Endothelial cell of umbilical vein (primary cell): ENCODE results near the gene ASCL5. TPM values are rescaled to one million over a fixed set of nuclear protein-coding genes. Genes with fewer than 3 reads are reported as not detected.

ENCODE experiments used
- BruUV-seq: library from RNA; stranded (reverse); fragments of 400-500 nt; replicated peaks from 2 replicates; lab custom pipeline; 2021; lab: Mats Ljungman, UMichigan
- CTCF ChIA-PET: fragments of 300-600, 350-600 bp; sonication (Branson Sonifier 250); formaldehyde crosslinking; loops from one replicate; lab custom pipeline; 2021; ENCODE audit warnings: antibody characterized with exemption, inconsistent platforms; lab: Charles Lee
- POLR2A ChIA-PET: fragments of 300-600, 350-600 bp; sonication (Branson Sonifier 250); formaldehyde crosslinking; loops from one replicate; lab custom pipeline; 2021; ENCODE audit warnings: antibody characterized with exemption, inconsistent platforms; lab: Charles Lee
- DNase-seq: peaks from one replicate; pipeline ENCODE4 v3.0.0-alpha.2; 2011; ENCODE audit warnings: low read depth, low spot score
- FAIRE-seq: peaks from 2 replicates; lab custom pipeline; 2011; peaks lifted over from hg19 to GRCh38; lab: Jason Lieb, UNC
- H2AFZ ChIP-seq: 2 replicates; pipeline ENCODE4 v1.6.0; 2012; ENCODE audit warnings: low read depth, low read length, control low read depth, inconsistent platforms
- H3K27ac ChIP-seq: 2 replicates; pipeline ENCODE4 v1.5.1; 2011; ENCODE audit warnings: low read depth, mild to moderate bottlenecking, control low read depth, low read length, moderate library complexity; ENCODE audit not compliant: insufficient read depth
- H3K27me3 ChIP-seq, 2 experiments: 2 replicates each; pipeline versions ENCODE4 v1.6.0 to v1.6.1; 2011; ENCODE audit warnings: low read length in 2 of 2, mixed read lengths in 1 of 2; ENCODE audit not compliant: control insufficient read depth in 2 of 2, insufficient read depth in 2 of 2
- H3K36me3 ChIP-seq, 2 experiments: 2 replicates in 1 of 2; 3 replicates in 1 of 2; pipeline ENCODE4 v1.5.1; 2011; ENCODE audit warnings: low read length in 2 of 2, mild to moderate bottlenecking in 1 of 2, moderate library complexity in 1 of 2; ENCODE audit not compliant: control insufficient read depth in 2 of 2, insufficient read depth in 2 of 2; ENCODE audit errors: extremely low read depth in 1 of 2
- H3K4me1 ChIP-seq: 3 replicates; pipeline ENCODE4 v1.5.1; 2011; ENCODE audit warnings: mild to moderate bottlenecking, low read length; ENCODE audit not compliant: control insufficient read depth, insufficient read depth; ENCODE audit errors: extremely low read depth
- H3K4me2 ChIP-seq: 2 replicates; pipeline ENCODE4 v1.6.1; 2011; ENCODE audit warnings: low read length, control low read depth, mixed read lengths; ENCODE audit not compliant: insufficient read depth
- H3K4me3 ChIP-seq, 3 experiments: fragments of 200-600 bp in 1 of 3; sonication (generic), shearing (Covaris generic) in 1 of 3; replicated peaks in 1 of 3; 2 replicates each; pipeline ENCODE4 v1.5.1; 2011 to 2016; ENCODE audit warnings: control low read depth in 3 of 3, low read length in 3 of 3, mild to moderate bottlenecking in 2 of 3, inconsistent platforms in 1 of 3, low read depth in 1 of 3, moderate library complexity in 1 of 3; ENCODE audit not compliant: insufficient read depth in 1 of 3
- H3K79me2 ChIP-seq: 2 replicates; pipeline ENCODE4 v1.6.0; 2012; ENCODE audit warnings: low read length, inconsistent platforms; ENCODE audit not compliant: control insufficient read depth, insufficient read depth
- H3K9ac ChIP-seq: replicated peaks from 2 replicates; pipeline ENCODE3; 2011; ENCODE audit warnings: low read length, control low read depth; ENCODE audit not compliant: insufficient read depth; ENCODE audit errors: extremely low read depth
- H3K9me1 ChIP-seq: replicated peaks from 3 replicates; pipeline ENCODE4 v1.6.0; 2011; ENCODE audit warnings: mild to moderate bottlenecking, low read length; ENCODE audit not compliant: control insufficient read depth, insufficient read depth; ENCODE audit errors: extremely low read depth
- H3K9me3 ChIP-seq: replicated peaks from 2 replicates; pipeline ENCODE4 v1.5.1; 2012; ENCODE audit warnings: low read length, inconsistent platforms; ENCODE audit not compliant: control insufficient read depth, insufficient read depth
- H4K20me1 ChIP-seq: replicated peaks from 2 replicates; pipeline ENCODE3; 2011; ENCODE audit warnings: mild to moderate bottlenecking, low read length; ENCODE audit not compliant: control insufficient read depth, insufficient read depth; ENCODE audit errors: extremely low read depth
- EZH2 ChIP-seq: IDR thresholded peaks from 2 replicates; pipeline ENCODE4 v1.6.1; 2012; ENCODE audit warnings: borderline replicate concordance, low read depth, mild to moderate bottlenecking, moderate library complexity, low read length, inconsistent platforms; ENCODE audit not compliant: severe bottlenecking
- JUN ChIP-seq: IDR thresholded peaks from 2 replicates; pipeline ENCODE4 v1.6.1; 2011; ENCODE audit warnings: borderline replicate concordance, low read depth; ENCODE audit not compliant: insufficient read length, insufficient read depth
- MYC ChIP-seq: IDR thresholded peaks from one replicate; pipeline ENCODE4 v1.6.1; 2011; ENCODE audit warnings: mild to moderate bottlenecking, low read depth, low read length
- POLR2A ChIP-seq: IDR thresholded peaks from 2 replicates; pipeline ENCODE4 v1.6.1; 2012; ENCODE audit warnings: low read depth, mild to moderate bottlenecking, control low read depth, low read length
- POLR2AphosphoS5 ChIP-seq: IDR thresholded peaks from 2 replicates; pipeline ENCODE4 v1.6.1; 2012; ENCODE audit warnings: low read depth, mild to moderate bottlenecking, control low read depth, low read length, moderate library complexity; ENCODE audit not compliant: insufficient read depth
- dilution Hi-C: fragments of 300-500 bp; cut with MboI; formaldehyde crosslinking; loops from one replicate; pipeline ENCODE4 v1.15.0; 2019; ENCODE audit warnings: low sequenced_read_pairs; ENCODE audit not compliant: extremely low pct_ligation_motif_present
- intact Hi-C: fragments of 100-400 bp; cut with micrococcal nuclease; formaldehyde crosslinking; loops from one replicate; pipeline ENCODE4 v1.10.0; 2022
- polyA plus RNA-seq, 4 experiments: library from polyadenylated mRNA; depleted of rRNA in 3 of 4; stranded (reverse) in 3 of 4; unstranded in 1 of 4; fragments of >200 nt; gene quantifications; 2 replicates each; pipeline versions ENCODE4 v1.2.1 to v1.2.3, GENCODE V29; 2011 to 2012; ENCODE audit warnings: missing spikeins in 1 of 4
- total RNA-seq: library from RNA; stranded (reverse); gene quantifications from 2 replicates; pipeline ENCODE4 v1.2.3, GENCODE V29; 2021
- TF ChIP-seq, protein P1 (sequence below), 2 donors: IDR thresholded peaks; 1 replicate in 1 of 2; 2 replicates in 1 of 2; pipeline ENCODE4 v1.5.1; 2011; ENCODE audit warnings: low read length in 2 of 2, mild to moderate bottlenecking in 2 of 2, moderate library complexity in 2 of 2, control low read depth in 1 of 2, inconsistent platforms in 1 of 2, low read depth in 1 of 2; ENCODE audit not compliant: insufficient read depth in 1 of 2; ENCODE audit errors: extremely low read depth in 1 of 2
- TF ChIP-seq, protein P2 (sequence below): IDR thresholded peaks from 2 replicates; pipeline ENCODE4 v1.6.1; 2011; ENCODE audit not compliant: insufficient read depth, insufficient read length

ASCL5 gene
- total and polyA plus RNA-seq, 2 donors (not counting 3 experiments of a cell fraction or from before 2014, with no cell fraction given), result not detected

DNA sequence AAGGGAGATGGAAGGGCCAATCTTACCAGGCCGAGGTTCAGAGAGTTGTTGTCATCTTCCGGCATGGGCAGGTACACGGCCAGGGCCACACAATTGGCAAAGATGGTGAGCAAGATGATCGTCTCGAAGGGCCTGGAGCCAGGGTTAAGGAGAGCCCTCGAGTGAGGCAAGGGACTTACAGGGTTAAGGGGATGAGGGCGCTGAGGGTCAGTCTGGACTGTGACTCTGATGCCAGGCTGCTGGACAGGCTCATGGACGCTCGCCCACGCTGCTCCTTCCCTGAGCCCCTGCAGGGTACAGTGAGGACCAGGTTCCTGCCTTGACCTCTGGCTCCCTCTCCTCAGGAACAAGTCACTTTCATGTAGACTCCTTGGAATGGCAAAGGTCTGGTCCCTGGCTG is 16.8 kb downstream of the ASCL5 start:
- FAIRE-seq (no peak), DNase-seq (no peak)
- H3K4me2 ChIP-seq, result no peak overlapping the region
- no peaks in the 10 kb centered on the region for H3K4me1 ChIP-seq
- no peaks in the 10 kb centered on the region for H3K9me3 ChIP-seq
- intact Hi-C loops (loop anchor here (5.0 to 10.0 kb wide), 4 partner anchors 68 to 555 kb away; partner anchors contain the start of genes INAVA and KIF14), dilution Hi-C loops (no loop called here)
- no peak overlapping the region for H3K9ac ChIP-seq
- no peaks in the 10 kb centered on the region for H3K9me1 ChIP-seq
- CTCF ChIA-PET, result no interaction called here
- no peak for TF ChIP-seq POLR2A
- no peak for TF ChIP-seq EZH2
- TF ChIP-seq, protein P1, sequence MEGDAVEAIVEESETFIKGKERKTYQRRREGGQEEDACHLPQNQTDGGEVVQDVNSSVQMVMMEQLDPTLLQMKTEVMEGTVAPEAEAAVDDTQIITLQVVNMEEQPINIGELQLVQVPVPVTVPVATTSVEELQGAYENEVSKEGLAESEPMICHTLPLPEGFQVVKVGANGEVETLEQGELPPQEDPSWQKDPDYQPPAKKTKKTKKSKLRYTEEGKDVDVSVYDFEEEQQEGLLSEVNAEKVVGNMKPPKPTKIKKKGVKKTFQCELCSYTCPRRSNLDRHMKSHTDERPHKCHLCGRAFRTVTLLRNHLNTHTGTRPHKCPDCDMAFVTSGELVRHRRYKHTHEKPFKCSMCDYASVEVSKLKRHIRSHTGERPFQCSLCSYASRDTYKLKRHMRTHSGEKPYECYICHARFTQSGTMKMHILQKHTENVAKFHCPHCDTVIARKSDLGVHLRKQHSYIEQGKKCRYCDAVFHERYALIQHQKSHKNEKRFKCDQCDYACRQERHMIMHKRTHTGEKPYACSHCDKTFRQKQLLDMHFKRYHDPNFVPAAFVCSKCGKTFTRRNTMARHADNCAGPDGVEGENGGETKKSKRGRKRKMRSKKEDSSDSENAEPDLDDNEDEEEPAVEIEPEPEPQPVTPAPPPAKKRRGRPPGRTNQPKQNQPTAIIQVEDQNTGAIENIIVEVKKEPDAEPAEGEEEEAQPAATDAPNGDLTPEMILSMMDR (IDR thresholded peaks at IDR 0.05; ENCODE audit: extremely low read depth in 1 of 2, insufficient read depth in 1 of 2, low read depth in 1 of 2, low read length in 2 of 2), result no peak
- no peak for TF ChIP-seq JUN
- no peak for TF ChIP-seq POLR2AphosphoS5
- H4K20me1 ChIP-seq, result no peaks in the 10 kb centered on the region
- H3K27me3 ChIP-seq, result peaks cover 12 to 13% of the 10 kb centered on the region in 2 experiments
- H2AFZ ChIP-seq, result no peak overlapping the region
- POLR2A ChIA-PET, result no interaction called here
- H3K36me3 ChIP-seq, result no peaks in the 10 kb centered on the region
- H3K79me2 ChIP-seq, result no peaks in the 10 kb centered on the region
- no peak overlapping the region for H3K27ac ChIP-seq
- H3K4me3 ChIP-seq, result no peak overlapping the region
- BruUV-seq, result no TSS peak

DNA sequence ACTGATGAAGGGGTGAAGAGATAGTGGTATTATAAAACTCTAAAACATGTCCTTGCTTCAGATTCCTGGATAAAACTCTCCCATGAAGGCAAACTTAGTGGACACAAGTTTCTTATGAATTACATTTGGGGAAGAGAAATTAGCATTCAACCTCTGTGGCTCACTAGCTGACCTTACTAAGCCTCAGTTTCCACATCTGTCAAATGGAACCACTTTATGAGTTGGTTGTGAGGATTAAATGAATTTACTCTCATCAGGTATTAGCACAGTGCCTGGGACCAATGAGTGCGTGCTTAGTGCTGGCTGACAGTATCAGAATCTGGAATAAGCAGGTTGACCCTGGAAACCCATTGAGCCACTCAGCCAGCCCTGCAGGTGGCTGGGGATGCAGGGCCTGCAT is 17.3 kb downstream of the ASCL5 start:
- no TSS peak for BruUV-seq

More for the DNA sequence above, 17.3 kb downstream of the ASCL5 start:
- H4K20me1 ChIP-seq, result no peaks in the 10 kb centered on the region
- H3K27me3 ChIP-seq, result peaks cover 9 to 13% of the 10 kb centered on the region in 2 experiments
- no peaks in the 10 kb centered on the region for H3K4me1 ChIP-seq
- dilution Hi-C loops, result no loop called here
- DNase-seq (no peak), FAIRE-seq (no peak)
- H3K9me1 ChIP-seq, result no peaks in the 10 kb centered on the region
- H3K4me2 ChIP-seq, result no peak overlapping the region
- H3K27ac ChIP-seq, result no peak overlapping the region
- no peak overlapping the region for H2AFZ ChIP-seq
- intact Hi-C loops, result loop anchor here (5.0 to 10.0 kb wide), 4 partner anchors 67 to 555 kb away; partner anchors contain the start of genes INAVA and KIF14
- POLR2A ChIA-PET, result no interaction called here
- no peak overlapping the region for H3K9ac ChIP-seq
- H3K36me3 ChIP-seq, result no peaks in the 10 kb centered on the region
- no peaks in the 10 kb centered on the region for H3K9me3 ChIP-seq
- TF ChIP-seq MYC (no peak), POLR2A (no peak), JUN (no peak)
- TF ChIP-seq, protein P2, sequence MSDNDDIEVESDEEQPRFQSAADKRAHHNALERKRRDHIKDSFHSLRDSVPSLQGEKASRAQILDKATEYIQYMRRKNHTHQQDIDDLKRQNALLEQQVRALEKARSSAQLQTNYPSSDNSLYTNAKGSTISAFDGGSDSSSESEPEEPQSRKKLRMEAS, result no peak
- CTCF ChIA-PET, result interaction anchor here (0.7 to 3.5 kb wide), 3 partner anchors 11 to 138 kb away, joined by 3 to 13 read pairs (median 11); no protein-coding TSS in a partner anchor
- no peaks in the 10 kb centered on the region for H3K79me2 ChIP-seq
- no peak overlapping the region for H3K4me3 ChIP-seq
